ENCODE data around the gene RETREG3.
"Not testable (repeated sequence)": the region's sequence is repeated elsewhere in the genome, so short reads cannot be mapped to it uniquely, and the experiment has no call there.

RETREG3 gene

DNA sequence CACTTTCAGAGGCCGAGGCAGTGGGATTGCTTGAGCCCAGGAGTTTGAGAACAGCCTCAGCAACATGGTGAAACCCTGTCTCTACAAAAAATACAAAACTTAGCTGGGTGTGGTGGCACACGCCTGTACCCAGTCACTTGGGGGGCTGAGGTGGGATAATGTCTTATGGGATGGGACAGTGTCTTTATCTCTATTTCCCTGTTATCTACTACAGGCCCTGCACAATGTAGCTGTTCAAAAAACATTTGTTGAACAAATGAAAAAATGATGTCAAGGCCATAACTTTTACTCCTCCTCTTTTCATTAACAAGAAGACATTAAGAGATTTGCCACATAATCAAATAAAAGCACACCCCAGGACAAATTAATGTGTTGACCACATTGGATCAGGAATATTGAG is 14.1 kb upstream of the RETREG3 start:
- no peak overlapping the region for H3K27ac ChIP-seq
- TF ChIP-seq, protein P1, sequence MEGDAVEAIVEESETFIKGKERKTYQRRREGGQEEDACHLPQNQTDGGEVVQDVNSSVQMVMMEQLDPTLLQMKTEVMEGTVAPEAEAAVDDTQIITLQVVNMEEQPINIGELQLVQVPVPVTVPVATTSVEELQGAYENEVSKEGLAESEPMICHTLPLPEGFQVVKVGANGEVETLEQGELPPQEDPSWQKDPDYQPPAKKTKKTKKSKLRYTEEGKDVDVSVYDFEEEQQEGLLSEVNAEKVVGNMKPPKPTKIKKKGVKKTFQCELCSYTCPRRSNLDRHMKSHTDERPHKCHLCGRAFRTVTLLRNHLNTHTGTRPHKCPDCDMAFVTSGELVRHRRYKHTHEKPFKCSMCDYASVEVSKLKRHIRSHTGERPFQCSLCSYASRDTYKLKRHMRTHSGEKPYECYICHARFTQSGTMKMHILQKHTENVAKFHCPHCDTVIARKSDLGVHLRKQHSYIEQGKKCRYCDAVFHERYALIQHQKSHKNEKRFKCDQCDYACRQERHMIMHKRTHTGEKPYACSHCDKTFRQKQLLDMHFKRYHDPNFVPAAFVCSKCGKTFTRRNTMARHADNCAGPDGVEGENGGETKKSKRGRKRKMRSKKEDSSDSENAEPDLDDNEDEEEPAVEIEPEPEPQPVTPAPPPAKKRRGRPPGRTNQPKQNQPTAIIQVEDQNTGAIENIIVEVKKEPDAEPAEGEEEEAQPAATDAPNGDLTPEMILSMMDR (conservative IDR thresholded peaks at IDR 0.05): no peak

DNA sequence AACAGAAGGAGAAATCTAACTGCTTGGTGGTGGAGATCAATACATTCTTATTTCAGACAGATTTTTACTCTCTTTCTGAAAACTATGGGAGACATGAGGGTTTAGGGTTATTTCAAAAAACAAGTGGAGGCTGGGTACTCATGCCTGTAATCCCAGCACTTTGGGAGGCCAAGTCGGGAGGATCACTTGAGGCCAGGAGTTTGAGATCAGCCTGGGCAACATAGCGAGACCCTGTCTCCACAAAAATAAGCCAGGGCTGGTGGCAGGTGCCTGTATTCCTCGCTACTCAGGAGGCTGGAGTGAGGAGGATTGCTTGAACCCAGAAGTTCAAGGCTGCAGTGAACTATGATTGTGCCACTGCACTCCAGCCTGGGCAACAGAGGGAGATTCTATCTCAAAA is 12.8 kb upstream of the RETREG3 start:
- H3K27ac ChIP-seq: not testable (repeated sequence)

DNA sequence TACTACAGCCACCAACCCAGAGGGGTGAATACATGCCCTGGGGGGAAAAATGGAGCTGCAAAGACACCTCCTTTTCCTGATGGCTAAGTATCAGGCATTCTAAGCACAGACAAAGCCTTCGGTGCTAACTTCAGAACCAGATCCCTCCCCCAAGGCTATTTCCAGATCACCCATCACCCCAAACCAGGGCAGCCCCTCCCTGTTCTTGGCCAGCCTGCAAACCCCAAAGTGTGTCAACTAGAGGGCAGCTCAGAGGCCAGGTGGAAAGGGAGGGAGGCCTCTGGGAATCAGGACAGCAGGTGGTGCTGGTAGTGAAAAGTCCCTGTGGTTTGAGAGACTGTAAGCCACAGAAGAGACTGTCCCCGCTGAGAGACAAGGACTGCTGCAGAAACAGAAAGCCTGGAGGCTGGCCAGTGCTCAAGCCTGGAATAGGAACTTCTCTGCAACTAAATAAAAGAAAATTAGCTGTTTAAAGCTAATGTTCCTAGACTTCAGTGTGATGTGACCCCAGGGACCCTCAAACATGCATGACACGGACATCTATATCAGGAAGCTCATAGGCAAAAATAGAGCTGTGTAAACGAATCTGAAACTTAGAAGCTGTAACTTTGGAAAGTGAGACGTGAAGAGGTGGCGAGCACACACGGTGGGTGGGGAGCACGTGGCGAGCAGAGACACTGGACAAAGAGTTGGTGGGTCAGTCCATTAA is 9.4 kb upstream of the RETREG3 start:
- H3K27ac ChIP-seq: no peak overlapping the region
- TF ChIP-seq, protein P1 (conservative IDR thresholded peaks at IDR 0.05): no peak

DNA sequence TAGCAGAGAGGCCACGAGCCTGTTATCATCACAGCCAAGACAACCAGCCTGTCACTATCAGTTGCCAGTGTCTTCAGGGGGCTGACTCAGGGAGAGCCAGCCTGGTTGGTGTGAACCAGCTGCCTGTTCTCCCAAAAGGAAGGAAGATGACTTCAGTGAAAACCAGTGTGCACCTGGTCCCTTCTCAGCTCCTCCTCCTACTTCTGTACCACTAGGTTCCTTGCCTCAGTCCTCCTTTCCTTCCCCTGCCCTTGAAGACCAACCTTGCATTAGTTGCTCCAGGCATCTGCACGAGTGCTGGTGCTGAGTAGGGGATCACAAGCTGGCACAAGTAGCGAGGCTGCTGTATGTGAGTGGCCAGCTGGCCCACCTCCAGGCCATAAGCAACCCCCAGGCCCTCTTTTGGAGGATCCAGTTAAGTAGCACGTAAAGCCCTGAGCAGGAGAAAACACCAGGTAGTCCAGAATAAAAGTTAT is 8.8 kb upstream of the RETREG3 start:
- H3K27ac ChIP-seq: no peak overlapping the region
- TF ChIP-seq, protein P1 (conservative IDR thresholded peaks at IDR 0.05): no peak

DNA sequence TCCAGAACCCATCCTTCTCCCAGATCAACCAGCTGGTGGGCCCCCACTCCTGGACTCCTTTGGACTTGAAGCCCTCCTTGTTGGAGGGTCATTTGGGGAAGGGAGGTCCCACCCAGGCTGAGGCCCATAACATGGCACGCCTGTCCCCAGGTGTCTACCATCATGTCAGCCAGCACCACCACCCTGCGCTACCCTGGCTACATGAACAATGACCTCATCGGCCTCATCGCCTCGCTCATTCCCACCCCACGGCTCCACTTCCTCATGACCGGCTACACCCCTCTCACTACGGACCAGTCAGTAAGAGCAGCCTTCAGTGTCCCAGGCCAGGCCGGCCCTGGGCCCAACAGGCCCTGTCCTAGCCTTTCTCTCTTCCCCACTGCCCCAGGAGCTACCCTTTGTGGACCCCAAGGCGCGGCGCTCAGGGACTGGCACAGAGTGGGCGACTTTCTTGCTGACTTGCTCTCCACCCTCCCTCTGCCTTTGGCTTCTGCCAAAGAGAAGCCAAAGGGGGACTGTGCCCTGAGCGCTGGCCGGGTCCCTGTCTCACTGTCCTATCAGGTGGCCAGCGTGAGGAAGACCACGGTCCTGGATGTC is 4.6 kb upstream of the RETREG3 start:
- H3K27ac ChIP-seq: no peak overlapping the region
- TF ChIP-seq, protein P1 (conservative IDR thresholded peaks at IDR 0.05): no peak

DNA sequence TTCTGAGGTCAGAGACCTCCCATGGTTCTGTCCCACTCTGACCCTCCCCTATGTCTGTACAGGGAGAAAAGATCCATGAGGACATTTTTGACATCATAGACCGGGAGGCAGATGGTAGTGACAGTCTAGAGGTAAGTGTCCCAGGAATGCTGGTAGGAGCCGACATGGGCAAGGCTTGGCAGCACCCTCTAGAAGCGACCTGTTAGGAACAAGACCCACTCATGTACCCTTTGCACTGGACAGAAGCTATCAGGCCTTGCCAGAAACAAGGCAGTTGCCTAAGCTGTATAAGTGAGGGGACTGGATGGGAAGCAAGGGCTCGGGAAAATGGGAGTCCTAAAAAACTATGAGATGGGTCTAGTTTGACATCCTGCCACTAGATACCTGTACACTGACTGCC is 2.8 kb upstream of the RETREG3 start:
- TF ChIP-seq, protein P1 (conservative IDR thresholded peaks at IDR 0.05): no peak
- H3K27ac ChIP-seq: no peak overlapping the region

DNA sequence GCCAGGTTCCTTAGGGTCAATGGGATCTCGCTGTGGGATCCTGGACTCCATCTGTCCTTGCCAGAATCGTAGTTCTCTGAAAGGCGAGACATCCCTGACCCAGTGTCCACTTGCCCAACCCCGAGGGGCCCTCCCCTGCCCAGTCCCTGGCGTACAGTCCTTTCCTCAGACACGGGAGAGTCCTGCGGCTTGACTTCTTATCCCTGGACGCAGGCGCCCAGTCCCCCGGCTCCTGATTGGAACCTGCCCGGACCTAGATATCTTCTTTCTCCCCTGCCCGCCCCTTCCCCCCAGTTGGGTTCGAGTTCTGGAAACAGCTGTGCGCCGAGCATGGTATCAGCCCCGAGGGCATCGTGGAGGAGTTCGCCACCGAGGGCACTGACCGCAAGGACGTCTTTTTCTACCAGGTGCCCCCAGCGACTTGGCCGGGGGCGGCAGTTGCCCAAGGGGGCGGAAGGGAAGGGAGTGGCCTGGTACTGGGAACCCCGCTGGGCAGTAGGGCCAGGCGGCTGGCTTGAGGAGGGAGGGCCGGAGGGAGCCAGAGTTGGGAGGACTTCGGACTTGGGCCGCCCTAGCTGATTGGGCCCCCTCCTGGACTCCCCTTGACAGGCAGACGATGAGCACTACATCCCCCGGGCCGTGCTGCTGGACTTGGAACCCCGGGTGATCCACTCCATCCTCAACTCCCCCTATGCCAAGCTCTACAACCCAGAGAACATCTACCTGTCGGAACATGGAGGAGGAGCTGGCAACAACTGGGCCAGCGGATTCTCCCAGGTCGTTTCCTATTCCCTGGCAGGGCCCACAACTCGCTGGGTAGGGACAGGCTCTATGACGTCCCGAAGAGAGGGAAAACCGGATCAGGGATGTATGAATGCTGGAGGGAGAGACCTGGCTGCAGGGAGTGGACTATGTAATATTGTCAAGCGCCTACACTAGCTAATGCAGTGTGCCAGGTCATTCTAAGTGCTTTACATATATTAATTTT is 934 bp upstream of the RETREG3 start:
- peak overlapping the region; percentile 81 for H3K27ac ChIP-seq
